HG03159 (cell line): Measurements from ENCODE around the gene VARS2.
"Not testable (repeated sequence)": the region's sequence is repeated elsewhere in the genome, so short reads cannot be mapped to it uniquely, and the experiment has no call there.

ENCODE experiments used
- ATAC-seq: cut with Tn5 transposase; IDR thresholded peaks from one replicate; pipeline ENCODE4 v1.9.1; 2021; ENCODE audit warnings: mild to moderate bottlenecking, moderate library complexity; ENCODE audit not compliant: unreplicated experiment

VARS2 gene

GRCh38 chr6:30960907-30961673 lies 47.1 kb downstream of the VARS2 start:
- no peak for ATAC-seq

- ATAC-seq = no peak
Measured at GRCh38 chr6:30962716-30963115, 48.7 kb downstream of the VARS2 start.

- ATAC-seq = no peak
Measured at GRCh38 chr6:30963641-30964040, 49.6 kb downstream of the VARS2 start.

GRCh38 chr6:30964075-30964474 lies 50.0 kb downstream of the VARS2 start:
- no peak for ATAC-seq

- no peak for ATAC-seq
Measured at GRCh38 chr6:30965140-30965601, 51.1 kb downstream of the VARS2 start.

- ATAC-seq = no peak
Measured at GRCh38 chr6:30966154-30966553, 52.1 kb downstream of the VARS2 start.

- not testable (repeated sequence) for ATAC-seq
Measured at GRCh38 chr6:30969171-30969570, 55.1 kb downstream of the VARS2 start.

GRCh38 chr6:30970946-30971345 lies 56.9 kb downstream of the VARS2 start:
- no peak for ATAC-seq

- ATAC-seq = no peak
Measured at GRCh38 chr6:30972816-30973215, 58.8 kb downstream of the VARS2 start.

GRCh38 chr6:30974490-30975252 lies 60.6 kb downstream of the VARS2 start:
- no peak for ATAC-seq
